T-helper 1 cell (primary cell): ENCODE results near the gene ARHGEF10L.
"Not testable (repeated sequence)": the region's sequence is repeated elsewhere in the genome, so short reads cannot be mapped to it uniquely, and the experiment has no call there.

Source experiments
- DNase-seq, 5 donors: peaks; one replicate each; pipeline ENCODE4 v3.0.0-alpha.2; 2012 to 2020

The ARHGEF10L gene

DNA sequence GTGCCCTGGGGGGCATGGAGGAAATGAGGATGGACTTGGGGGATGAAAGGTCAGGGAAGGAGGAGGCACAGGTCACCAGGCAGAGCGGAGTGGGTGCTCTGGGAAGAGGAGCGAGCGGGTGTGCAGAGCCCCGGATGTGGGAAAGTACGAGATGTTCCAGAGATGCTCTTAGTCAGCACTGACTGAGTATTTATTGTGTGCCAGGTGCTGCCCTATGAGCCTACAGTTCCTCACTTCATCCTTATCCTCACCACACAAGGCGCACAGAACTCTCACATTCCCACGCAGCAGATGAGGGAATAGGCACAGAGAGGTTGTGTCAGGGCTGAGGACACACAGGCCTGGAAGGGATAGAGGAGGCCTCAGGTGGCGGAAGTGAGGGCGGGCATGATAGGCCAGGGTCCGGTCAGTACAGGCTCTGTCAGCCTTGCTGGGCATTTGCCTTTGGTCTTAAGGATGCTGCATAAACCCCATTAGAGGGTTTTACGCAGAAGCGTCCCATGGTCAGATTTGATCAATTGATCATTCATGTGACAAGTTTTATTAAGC is 77.3 kb downstream of the ARHGEF10L start:
- no peak for DNase-seq

DNA sequence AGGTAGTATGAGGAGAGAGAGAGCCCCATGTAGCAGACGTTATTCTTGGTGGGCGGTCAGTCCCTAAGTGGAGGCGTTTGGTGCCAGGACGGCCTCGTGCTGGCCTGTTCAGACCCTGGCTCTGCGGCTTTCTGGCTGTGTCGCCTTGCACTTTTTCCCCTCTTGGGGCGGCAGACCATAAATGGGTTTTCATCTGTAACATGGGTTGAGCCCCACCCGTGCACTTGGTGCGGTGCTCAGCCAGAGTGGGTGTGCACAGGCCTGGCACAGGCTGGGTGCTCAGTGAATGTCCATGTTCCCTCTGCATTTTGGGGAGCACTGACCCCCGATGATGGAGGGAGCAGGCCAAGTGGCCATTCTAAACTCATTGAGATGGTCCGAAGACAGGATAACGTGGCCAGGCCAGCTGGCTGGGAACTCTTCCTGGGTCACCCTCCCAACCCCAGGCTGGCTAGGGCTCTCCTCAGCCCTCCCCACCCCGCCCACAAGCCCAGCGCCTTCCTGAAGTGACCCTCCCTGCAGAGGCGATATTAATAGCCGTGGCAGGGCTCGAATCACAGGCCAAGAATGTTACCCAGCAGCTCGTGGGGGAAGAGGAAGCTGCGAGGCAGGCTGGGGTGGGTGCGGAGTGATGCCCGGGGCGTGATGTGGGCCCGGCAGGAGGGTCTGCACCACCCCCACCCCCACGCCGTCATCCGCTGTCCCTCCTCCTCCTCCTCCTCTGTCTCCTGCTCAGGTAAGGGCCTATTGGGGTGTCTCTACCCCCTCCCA is 78.5 kb downstream of the ARHGEF10L start:
- DNase-seq, result no peak

DNA sequence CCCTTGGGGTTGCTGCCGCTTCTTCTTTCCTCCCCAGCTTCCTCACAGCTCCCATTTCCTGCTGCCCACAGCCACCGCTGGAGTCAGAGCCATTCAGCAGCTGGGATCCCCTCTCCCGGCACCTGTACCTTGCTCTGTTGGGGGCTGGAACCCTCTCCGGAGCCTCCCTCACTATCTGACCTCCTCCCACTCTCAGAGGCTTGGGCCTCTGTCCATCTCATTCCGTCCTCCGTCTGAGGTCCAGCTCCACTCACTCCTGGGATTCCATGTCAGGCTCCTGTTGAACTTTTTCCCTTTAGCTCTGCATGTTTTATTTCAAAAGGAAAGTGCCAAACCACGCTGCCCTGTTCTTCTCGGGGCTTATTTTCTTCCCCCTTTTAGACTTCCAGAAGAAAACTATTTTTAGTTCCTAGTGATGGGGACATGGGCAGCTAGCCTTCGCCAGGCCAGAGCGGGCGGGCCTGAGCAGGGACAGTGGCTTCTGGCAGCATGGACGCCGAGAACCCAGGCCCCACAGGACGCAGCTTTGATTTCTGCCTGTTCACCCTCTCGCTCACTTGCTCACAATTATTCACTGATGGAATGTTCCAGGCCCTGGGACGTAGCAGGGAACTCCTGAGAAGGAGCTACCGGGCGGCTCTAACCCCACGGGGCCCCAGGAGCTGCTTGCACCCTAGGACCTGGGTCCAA is 79.2 kb downstream of the ARHGEF10L start:
- no peak for DNase-seq

DNA sequence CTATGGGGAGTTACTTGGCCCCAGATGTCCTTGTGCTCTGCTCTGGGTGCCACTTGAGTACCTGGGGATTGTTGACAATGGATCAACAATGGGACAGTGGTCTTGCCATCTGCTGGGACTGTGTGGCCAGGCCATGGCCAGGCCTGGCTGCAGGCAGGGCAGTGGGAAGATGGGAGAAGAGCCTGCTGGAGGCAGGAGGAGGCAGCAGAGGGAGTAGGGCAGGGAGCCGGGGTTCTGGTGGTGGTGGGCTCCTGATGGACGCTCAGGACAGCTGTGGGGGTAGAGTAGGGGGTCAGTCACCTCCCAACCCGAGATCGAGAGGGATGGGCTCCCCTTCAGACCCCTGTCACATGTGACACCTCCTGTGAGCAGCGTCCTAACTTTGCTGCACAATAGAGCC is 81.0 kb downstream of the ARHGEF10L start:
- DNase-seq, result no peak

DNA sequence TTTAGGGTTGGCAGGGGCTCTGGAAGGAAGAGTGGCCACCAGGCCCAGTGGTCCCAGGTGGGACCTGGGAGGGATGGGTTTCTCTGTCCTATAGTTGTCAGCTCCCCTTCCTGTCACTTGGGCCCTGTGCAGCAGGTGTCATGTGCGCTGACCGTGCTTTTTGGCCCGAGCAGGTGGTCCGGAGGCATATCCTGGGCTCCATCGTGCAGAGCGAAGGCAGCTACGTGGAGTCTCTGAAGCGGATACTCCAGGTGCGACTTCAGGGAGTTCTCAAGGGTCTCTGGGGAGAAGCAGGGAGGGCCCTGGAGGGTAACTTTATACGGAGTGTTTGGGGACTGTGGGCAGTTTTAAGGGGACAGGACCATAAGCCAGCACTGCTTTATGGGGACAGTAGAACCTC is 82.2 kb downstream of the ARHGEF10L start:
- no peak for DNase-seq

DNA sequence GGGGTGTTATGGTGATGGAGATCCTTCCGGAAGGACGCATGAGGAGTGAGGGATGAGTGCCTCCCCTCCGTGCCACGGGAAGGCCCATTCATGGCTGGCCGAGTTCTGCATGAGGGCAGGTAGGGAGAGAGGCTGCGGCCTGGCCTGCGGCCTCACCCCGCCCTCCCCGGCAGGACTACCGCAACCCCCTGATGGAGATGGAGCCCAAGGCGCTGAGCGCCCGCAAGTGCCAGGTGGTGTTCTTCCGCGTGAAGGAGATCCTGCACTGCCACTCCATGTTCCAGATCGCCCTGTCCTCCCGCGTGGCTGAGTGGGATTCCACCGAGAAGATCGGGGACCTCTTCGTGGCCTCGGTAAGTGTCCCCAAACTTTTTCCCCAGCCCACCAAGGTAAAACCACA is 83.3 kb downstream of the ARHGEF10L start:
- no peak for DNase-seq

DNA sequence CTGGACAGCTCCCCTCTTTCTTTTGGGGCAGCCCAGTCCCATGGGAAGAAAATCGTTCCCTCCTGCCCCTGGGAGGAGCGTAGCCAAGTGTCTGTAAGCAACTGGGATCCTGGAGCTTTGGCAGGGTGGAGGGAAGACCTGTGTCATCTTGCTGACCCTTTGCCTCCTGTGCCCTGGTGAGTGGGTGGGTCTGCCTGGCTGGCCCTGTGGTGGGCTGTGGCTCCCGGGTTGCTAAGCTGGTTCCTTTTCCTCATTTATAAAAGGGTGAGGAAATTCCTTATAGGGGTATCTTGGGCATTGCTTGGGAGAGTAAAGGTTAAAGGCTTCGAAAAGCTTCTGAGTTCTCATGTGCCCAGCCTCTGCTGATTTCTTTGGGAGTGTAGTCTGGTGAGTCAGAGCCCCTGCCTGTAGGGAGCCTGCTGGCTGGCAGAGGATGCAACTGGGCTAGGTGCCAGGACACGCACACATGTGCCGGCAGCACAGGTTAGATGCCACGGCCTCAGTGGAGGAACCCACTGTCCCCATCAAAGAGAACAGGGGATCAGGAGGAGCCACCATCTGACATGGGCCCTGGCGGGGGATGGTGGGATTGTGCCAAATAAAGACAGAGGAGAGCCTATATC is 85.2 kb downstream of the ARHGEF10L start:
- DNase-seq, result no peak

DNA sequence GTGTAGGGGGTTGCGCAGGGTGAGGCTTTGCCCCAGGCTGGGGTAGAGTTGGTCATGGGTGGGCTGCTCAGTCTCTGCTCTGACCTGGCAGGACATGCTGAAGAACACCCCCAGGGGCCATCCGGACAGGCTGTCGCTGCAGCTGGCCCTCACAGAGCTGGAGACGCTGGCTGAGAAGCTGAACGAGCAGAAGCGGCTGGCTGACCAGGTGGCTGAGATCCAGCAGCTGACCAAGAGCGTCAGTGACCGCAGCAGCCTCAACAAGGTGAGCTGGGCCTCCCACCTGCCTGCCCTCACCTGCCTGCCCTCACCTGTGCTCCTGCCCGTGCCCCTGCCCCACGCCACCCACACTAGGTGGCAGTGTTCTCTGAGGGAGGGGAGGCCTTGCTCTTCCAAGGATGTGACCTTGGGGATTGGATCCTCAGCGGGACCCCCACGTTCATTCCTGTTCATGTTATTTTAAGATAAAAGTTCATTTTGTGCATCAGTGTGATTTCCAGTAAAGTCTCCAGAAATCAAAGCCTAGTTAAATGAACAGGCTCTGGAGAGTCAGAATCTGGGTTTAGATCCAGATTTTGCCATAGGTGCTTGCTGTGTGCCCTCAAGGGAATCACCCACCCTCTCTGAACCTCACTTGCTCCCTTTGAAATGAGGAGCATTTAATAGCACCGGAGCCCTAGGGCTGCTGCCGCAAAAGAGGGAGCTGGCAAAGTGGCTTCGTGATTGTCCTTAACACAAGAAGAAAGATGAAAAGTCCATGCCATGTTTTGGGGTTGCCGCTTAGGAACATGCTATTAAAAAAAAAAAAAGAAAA is 87.9 kb downstream of the ARHGEF10L start:
- DNase-seq, result no peak

DNA sequence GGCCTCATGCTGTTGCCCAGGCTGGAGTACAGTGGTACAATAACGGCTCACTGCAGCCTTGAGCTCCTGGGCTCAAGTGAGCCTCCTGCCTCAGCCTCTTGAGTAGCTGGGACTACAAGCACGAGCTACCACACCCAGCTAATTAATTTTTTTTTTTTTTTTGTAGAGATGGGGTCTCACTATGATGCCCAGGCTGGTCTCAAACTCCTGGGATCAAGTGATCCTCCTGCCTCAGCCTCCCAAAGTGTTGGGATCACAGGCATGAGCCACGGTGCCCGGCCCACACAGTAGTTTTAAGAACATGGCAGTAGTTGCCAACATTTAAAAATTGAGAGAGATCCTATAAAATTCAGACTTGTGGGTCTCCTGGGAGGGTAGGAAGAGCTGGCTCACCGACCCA is 89.5 kb downstream of the ARHGEF10L start:
- DNase-seq, result not testable (repeated sequence)

DNA sequence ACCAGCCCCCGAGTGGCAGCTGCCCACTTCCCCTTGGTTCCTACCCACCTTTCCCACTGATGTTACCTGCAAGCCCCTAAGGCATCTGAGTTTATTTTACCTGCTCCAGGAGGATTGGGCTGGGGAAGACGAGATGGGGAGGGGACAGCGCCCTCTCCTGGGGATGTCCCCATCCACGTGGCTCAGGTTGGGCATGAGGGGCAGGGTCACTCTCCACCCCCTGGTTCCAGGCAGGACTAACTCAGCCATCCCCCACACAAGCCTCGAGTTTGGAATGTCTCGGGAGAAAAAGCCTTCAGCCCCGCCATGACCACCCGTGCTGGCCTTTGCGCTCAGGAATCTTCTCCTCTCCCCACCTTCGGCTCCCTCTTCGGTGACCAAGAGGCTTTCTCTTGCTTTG is 90.0 kb downstream of the ARHGEF10L start:
- no peak for DNase-seq

DNA sequence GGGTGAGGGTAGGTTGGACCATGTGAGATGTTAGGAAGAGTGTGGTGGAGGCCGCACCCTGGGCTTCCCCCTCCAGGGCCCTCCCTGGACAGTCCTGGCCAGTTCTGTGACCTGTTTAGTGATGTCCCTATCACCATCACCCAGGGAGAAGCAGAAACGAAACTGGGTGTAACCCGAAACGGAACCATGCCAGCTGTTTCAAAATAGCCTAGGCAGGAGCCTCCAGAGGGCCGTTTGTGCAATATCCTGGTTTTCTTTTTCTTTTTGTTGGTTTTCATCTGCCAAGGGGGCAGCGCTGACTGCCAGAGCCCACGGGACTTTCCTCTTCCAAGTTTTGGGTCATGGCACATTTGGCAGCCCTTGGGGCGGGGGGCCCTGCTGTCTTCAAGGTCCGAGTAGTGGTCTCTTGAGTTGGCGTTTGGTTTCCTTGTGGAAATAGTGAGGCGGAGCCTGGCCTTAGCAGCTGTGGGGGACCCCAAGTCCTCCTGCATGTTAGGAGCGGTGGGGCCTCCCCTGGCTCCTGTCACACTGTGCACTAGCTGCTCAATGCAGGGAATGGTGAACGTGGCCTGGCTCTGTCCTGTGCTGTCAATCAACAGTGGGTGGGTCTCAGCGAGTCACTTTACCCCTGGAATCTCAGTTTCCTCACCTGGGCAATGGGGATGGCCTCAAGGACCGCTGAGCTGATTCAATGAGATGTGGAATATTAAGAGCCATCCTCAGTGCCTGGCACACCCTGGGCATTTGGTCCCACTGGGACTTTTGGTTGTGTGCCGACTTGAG is 90.7 kb downstream of the ARHGEF10L start:
- DNase-seq, result no peak

DNA sequence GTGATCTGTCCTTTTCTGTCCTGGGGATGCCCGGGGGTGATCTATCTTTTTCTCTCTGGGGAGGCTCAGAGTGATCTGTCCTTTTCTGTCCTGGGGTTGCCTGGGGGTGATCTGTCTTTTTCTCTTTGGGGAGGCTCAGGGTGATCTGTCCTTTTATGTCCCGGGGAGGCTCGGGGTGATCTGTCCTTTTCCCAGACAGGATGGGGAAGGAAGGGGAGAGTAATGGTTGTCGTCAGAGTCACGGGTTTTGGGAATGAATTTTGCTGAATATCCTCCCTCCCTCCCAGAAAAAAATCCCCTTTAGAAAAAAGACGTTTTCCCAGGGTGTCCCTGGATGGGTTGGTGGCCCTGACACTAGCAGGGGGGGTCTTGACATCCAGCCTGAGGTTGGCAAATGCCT is 91.5 kb downstream of the ARHGEF10L start:
- no peak for DNase-seq

DNA sequence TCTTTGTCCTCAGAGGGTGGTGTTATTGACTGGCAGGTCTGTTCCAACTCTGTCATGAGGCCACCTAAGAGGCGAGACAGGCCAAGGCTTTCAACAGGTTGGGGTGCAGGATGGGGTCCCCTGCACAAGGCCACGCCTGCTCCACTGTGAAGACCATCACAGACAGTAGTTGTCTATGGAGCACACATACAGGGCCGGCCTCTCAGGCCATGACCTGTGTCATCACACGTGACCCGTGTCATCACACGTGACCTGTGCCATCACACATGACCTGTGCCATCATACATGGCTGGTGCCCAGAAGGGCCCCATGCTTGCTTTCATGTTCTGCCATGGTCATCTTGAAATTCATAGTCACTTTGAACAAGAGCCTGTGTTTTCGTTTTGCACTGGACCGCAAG is 91.9 kb downstream of the ARHGEF10L start:
- DNase-seq, result no peak

DNA sequence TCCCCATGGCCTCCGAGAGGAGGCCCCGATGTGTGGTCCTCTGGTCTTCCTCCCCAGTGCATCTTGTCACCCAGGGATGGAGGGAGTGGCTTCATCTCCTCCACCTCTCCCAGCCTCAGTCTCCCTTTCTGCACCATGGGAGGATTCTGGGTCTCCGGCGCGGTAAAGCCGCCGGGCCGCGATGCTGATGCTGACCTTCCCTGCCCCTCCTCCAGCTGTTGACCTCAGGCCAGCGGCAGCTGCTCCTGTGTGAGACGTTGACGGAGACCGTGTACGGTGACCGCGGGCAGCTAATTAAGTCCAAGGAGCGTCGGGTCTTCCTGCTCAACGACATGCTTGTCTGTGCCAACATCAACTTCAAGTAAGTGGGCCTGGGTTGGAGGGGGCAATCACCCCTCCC is 92.6 kb downstream of the ARHGEF10L start:
- DNase-seq, result no peak

DNA sequence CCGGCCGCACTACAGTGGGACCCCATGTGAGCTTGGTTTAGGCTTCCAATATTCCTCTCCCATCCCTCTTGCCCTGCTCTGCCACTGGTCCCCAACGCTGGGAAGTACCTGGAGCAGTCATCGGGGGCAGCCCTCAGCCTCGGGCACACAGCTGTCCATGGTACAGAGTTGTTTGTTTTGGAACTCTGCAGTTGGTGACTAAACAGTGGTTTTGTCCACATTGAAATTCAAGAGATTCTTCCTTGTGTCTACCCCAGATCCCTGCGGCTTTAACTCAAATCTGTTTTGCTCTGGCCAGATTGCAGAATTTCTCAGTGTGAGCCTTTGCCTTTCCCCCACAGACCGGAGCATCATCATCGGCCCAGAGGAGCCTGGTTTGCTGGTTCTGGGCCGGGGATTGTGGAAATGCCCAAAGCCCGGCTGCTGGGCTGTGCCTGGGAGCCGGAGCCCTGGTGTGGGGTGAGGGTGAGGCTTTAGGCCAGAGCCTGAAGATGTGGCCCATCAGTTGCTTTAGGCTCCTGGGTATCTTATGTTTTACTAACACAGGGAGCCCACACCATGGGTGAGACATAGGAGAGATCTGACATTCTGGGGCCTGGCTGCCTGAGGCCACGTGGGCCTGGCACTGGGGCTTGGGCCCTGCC is 93.2 kb downstream of the ARHGEF10L start:
- no peak for DNase-seq

DNA sequence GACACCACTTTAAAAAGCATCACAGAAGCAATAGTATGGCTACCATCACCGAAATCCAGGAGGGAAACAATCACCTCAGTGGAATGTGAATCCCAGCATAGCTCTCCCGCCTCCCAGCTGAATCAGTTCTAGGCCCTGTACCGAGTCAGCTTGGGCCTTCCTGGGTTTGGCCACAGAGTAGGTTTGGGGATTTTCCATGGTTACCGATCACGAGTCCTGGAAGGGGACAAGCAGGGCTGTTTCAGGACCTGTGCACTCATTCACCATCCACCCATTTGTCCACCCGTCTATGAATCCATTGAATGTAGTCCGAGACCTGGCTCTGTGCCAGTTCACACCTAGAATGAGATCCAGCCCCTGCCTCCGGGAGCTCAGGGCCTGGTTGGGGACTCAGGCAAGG is 94.2 kb downstream of the ARHGEF10L start:
- DNase-seq, result no peak

DNA sequence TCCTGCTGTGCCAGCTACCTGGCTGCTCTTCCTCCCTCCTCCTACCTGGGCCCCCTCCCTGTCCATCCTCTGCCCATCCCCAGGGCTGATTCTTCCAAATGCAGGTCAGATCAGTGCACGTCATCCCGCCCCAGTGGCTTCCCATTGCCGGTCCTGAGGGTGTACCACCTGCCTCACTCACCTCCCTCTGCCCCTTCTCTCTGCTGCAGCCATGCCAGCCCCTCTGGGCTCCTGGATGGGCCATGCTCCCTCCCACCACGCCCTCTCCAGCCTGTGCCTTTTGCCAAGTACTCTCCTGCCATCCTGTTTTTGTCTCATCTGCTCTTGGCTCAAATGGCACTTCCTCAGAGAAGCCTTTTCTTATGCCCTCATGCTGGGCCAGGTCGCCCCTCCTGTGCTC is 95.8 kb downstream of the ARHGEF10L start:
- no peak for DNase-seq

DNA sequence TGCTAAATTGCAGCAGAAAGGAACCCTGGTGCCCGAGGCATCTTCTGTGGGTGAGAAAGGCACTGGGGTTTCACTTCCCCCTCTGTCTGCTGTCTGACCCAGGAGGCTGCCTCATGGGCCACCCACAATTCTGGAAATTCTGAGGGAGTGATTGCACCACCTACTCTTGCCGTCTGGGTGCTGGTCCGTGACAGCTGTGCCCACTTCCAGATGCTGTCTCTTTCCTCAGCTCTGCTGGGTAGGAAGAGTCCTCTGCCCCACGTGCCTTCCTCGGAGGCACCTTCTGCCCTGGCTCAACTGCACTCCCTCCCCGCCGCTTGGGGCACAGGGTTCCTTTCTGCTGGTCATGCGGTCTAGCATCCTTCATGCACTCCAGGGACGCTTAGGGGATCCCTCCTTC is 96.3 kb downstream of the ARHGEF10L start:
- DNase-seq, result no peak

DNA sequence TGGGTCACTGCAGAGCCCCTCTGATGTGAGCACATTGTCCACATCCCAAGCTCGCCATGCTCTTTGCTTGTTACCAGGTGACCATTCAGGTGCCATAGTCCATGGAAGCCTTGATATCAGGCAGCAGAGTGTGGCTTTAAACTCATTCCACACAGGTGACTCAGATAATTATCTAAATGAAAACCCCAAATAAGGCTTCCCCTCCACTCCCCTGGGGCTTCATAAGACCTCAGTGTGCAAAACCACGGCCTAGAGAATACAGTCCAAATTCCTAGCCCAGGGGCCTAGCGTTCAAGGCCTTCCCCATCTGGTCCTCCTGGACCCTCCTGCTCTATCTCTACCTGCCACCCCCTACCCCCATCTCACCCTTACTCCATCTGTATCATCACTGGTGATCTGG is 97.1 kb downstream of the ARHGEF10L start:
- no peak for DNase-seq

DNA sequence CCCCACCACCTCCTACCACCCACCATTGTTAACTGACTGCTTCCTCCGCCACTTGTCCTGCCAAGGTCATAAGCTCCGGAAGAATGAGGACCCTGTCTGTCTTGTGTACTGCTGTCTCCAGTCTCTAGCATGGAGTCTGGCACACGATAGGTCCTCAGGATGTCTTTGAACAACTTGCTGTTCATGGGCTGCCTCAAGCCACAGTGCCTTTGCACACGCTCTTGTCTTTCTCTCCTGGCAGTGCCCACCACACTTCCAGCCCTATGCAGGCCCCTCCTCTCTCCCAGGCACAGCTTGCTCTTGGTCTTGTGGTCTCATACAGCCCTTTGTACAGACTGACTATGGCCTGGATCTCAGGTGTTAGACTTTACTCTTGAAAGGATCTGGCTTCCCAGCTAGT is 97.6 kb downstream of the ARHGEF10L start:
- no peak for DNase-seq

DNA sequence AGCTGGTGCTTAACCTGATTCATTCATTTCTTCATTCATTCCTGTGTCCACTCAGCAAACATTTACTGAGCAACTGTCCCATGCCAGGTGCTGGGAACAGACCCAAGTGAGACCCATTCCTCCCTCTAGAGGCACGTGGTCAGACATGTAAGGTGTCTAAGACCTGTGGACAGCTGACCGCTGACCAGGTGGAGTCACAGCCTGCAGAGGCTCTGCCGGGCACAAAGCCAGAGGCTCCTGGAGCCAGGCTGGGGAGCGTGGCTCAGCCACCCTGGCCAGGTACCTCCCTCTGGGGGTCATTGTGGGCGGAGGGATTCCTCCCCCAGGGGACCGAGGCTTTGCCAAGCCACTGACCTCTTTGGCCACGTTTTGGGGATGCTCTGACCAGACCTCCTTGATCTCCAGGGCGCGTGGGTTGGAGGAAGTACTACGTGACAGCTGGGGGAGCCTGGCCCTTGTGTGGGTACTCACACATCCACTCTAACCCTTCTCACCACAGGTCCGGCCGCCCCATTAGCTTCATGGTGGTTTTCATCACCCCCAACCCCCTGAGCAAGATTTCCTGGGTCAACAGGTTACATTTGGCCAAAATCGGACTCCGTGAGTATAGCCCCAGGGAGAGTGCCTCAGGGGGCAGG is 100.3 kb downstream of the ARHGEF10L start:
- no peak for DNase-seq
